KMS-11 (cell line): ENCODE data around the gene PLEKHA3.

Source experiments
- H2AFZ ChIP-seq: fragments of 200-600 bp; sonication (generic); 2 replicates; pipeline ENCODE4 v1.6.1; 2016; ENCODE audit warnings: antibody characterized with exemption, mixed run types, low read depth
- H3K27ac ChIP-seq: fragments of 200-600 bp; sonication (generic); 2 replicates; pipeline ENCODE4 v1.6.1; 2016; ENCODE audit warnings: mild to moderate bottlenecking, mixed run types
- H3K27me3 ChIP-seq: fragments of 200-600 bp; sonication (generic); 2 replicates; pipeline ENCODE4 v1.6.1; 2017; ENCODE audit warnings: mild to moderate bottlenecking, low read depth, mixed run types, moderate library complexity; ENCODE audit not compliant: insufficient read depth
- H3K36me3 ChIP-seq: fragments of 200-600 bp; sonication (generic); 2 replicates; pipeline ENCODE4 v1.6.1; 2017; ENCODE audit warnings: mild to moderate bottlenecking, mixed run types; ENCODE audit not compliant: insufficient read depth
- H3K4me1 ChIP-seq: fragments of 200-600 bp; sonication (generic); 2 replicates; pipeline ENCODE4 v1.6.1; 2016; ENCODE audit warnings: mild to moderate bottlenecking, low read depth, mixed run types; ENCODE audit not compliant: poor library complexity, severe bottlenecking
- H3K4me2 ChIP-seq: fragments of 200-600 bp; sonication (generic); 2 replicates; pipeline ENCODE4 v1.7.0; 2016; ENCODE audit warnings: mild to moderate bottlenecking, mixed run types
- H3K4me3 ChIP-seq: fragments of 200-600 bp; sonication (generic); IDR thresholded peaks from 2 replicates; pipeline ENCODE4 v1.6.1; 2017; ENCODE audit warnings: low read depth, low read length, mixed read lengths; ENCODE audit not compliant: insufficient read depth
- H3K79me2 ChIP-seq: fragments of 200-600 bp; sonication (generic); 2 replicates; pipeline ENCODE4 v1.6.1; 2016; ENCODE audit warnings: low read depth, mixed run types; ENCODE audit not compliant: insufficient read depth
- H3K9ac ChIP-seq: fragments of 200-600 bp; sonication (generic); 2 replicates; pipeline ENCODE4 v1.6.1; 2016; ENCODE audit warnings: mild to moderate bottlenecking, mixed run types
- H4K20me1 ChIP-seq: fragments of 200-600 bp; sonication (generic); 2 replicates; pipeline ENCODE4 v1.6.1; 2016; ENCODE audit warnings: mild to moderate bottlenecking, mixed run types; ENCODE audit not compliant: insufficient read depth
- CTCF ChIP-seq: fragments of 200-600 bp; sonication (generic); conservative IDR thresholded peaks from 2 replicates; pipeline ENCODE4 v1.6.1; 2017; ENCODE audit warnings: low read depth, mild to moderate bottlenecking, antibody characterized with exemption, low read length, moderate library complexity, mixed read lengths

Gene PLEKHA3

DNA sequence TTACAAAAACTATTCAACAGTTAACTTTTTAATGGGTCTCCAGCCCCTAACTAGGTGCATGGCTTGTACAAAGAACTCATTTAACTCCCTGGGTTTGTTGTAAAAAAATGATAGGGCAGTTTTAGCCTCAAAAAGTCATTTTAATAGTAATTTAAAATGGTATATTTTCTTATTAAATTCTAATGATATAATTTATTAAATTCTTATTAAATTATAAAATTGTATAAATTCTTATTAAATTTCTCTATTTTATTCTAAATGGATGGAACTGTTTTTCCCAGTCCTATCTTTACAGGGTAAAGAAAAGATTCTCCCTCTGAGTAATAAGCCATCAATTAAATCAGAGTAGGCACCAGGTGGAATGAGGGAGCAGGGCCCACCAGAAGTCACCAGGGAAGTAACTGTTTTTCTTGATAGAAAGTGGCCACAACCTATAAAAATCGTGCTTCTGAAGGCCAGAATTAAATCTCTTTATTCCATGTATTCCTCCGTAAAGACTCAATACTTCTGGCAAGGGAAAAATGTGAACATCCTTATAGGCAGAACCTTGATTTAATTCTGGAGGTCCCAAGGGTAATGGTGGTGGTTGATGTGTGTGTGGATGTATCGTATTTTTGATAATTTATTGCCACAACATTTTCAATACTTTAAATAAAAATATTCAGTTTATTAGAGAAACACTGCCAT lies 2.7 kb upstream of the PLEKHA3 start:
- H3K27ac ChIP-seq, result peak overlapping the region; percentile 86
- H3K79me2 ChIP-seq, result peaks cover 13% of the 10 kb centered on the region; the same call in 1 of the 2 replicates

DNA sequence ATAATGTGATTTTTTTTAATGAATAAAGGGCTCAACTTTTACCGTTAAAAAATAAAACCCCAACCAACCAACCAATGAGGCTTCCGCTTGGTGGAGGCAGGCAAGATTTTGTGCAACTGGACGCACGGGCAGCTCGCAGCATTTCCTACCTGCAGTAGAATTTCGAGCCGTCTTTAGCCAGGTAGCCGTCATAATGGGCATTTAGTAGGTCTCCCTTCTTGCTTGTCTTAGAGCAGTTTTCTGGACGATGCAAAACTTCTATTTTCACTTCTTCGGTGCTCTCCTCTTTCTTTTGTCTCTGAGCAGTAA lies 2.2 kb upstream of the PLEKHA3 start:
- Histone ChIP-seq H3K4me3 (no peak overlapping the region), H3K9ac (peak overlapping the region; percentile 71), H3K4me2 (peak overlapping the region; percentile 89), H3K4me1 (peaks cover 38% of the 10 kb centered on the region), H2AFZ (peak overlapping the region; percentile 99), H3K36me3 (no peaks in the 10 kb centered on the region), H4K20me1 (no peaks in the 10 kb centered on the region), H3K27ac (peak overlapping the region; percentile 86), H3K79me2 (peaks cover 16% of the 10 kb centered on the region; the same call in 1 of the 2 replicates), H3K27me3 (no peaks in the 10 kb centered on the region)
- TF ChIP-seq CTCF, result no peak

More for the DNA sequence above, 2.7 kb upstream of the PLEKHA3 start:
- H3K9ac ChIP-seq, result peak overlapping the region; percentile 71
- TF ChIP-seq CTCF, result no peak
- peak overlapping the region; percentile 89 for H3K4me2 ChIP-seq
- peaks cover 36% of the 10 kb centered on the region for H3K4me1 ChIP-seq
- peak overlapping the region; percentile 99 for H2AFZ ChIP-seq
- no peak overlapping the region for H3K4me3 ChIP-seq
- H3K36me3 ChIP-seq, result no peaks in the 10 kb centered on the region
- H4K20me1 ChIP-seq, result no peaks in the 10 kb centered on the region
- no peaks in the 10 kb centered on the region for H3K27me3 ChIP-seq

DNA sequence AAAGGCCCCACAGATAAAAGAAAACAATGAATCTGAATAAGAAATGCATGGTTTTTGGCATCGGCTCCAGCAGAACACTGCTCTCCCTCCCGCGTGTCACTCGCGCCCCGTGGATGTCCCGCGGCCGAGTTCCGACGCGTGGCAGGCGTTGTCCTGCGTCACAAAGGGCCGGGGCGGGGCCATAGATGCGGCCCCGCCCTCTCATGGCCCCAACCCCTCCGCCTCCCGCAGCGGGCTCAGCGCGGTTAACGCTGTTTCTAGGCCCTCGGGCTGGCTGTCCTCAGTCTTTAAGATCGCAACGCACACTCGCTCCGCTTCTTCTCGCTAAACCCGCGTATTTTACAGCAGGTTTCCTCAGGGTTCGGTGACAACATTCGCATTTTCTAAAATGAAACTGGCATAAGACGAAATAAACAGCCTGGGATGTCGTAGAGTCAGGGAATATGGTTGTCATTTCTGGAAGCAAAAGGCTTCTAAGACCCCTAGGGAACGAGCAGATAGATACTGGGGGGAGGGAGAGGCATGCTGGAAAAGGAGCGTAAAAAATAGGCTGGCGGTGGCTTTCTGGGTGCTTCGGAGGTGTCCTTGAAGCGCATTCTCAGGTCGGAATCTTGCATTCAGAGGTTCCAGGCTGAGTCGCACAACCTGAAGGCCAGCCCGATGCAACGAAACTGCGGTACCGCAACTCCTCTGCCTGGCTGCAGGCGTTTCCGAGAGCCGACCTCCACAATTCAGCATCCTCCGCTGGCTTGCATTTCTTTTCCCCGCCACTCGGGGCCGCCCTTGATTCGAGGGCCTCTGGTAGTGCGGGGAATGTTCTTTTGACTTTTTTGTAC lies 1.6 kb upstream of the PLEKHA3 start, which contains the start of gene FKBP7:
Gene FKBP7, minus strand, starts transcription at position 162 of the 836 bp plus-strand sequence. Its CDS starts 101 bp downstream, at position 61.
- Histone ChIP-seq H3K79me2 (peaks cover 21% of the 10 kb centered on the region; the same call in 1 of the 2 replicates), H3K36me3 (no peaks in the 10 kb centered on the region), H3K4me3 (peak within 1 kb of the TSS; percentile 92), H3K4me2 (peak within 1 kb of the TSS; percentile 89), H3K4me1 (peaks cover 38% of the 10 kb centered on the region), H4K20me1 (no peaks in the 10 kb centered on the region), H3K27me3 (no peaks in the 10 kb centered on the region), H2AFZ (peak within 1 kb of the TSS; percentile 99), H3K9ac (peak within 1 kb of the TSS; percentile 71), H3K27ac (peak within 1 kb of the TSS; percentile 86)
- peak; percentile 79; the same call in 1 of the 2 replicates for TF ChIP-seq CTCF

DNA sequence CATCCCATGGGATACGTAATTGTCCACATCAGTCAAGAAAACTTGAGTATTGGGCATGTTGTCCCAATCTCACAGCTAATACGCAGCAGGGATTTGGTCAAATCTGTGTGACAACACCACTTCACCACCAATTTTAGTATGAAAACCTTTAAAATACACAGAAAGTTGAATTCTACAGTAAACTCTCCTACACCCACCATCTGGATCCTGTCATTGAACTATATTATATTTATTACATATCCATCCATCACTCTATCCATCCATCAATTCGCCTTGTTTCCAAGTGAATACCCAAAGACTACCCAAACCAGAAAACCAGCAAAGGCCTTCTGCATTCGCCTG lies 1.0 kb upstream of the PLEKHA3 start:
- peak; percentile 34; the same call in 1 of the 2 replicates for TF ChIP-seq CTCF
- Histone ChIP-seq H3K27me3 (no peaks in the 10 kb centered on the region), H3K4me2 (peak overlapping the region; percentile 89), H3K9ac (peak overlapping the region; percentile 71; the same call in 1 of the 2 replicates), H3K4me3 (no peak overlapping the region), H2AFZ (peak overlapping the region; percentile 99; the same call in 1 of the 2 replicates), H4K20me1 (no peaks in the 10 kb centered on the region), H3K27ac (peak overlapping the region; percentile 86; the same call in 1 of the 2 replicates), H3K36me3 (no peaks in the 10 kb centered on the region), H3K4me1 (peaks cover 38% of the 10 kb centered on the region), H3K79me2 (peaks cover 22% of the 10 kb centered on the region; the same call in 1 of the 2 replicates)
